Prostate gland (tissue), 2 donors: ENCODE results near the gene PLEKHG2. TPM values are rescaled to one million over a fixed set of nuclear protein-coding genes. Genes with fewer than 3 reads are reported as not detected.
"Not testable (repeated sequence)": the region's sequence is repeated elsewhere in the genome, so short reads cannot be mapped to it uniquely, and the experiment has no call there.

ENCODE experiments used
- DNase-seq: peaks from one replicate; pipeline ENCODE4 v3.0.0-alpha.2; 2019; ENCODE audit warnings: low spot score
- H3K27ac ChIP-seq, 2 donors: fragments of 200-600 bp; sonication (generic); 2 replicates each; pipeline ENCODE4 v1.5.1; 2017 to 2019
- H3K27me3 ChIP-seq: fragments of 200-600 bp; sonication (generic); replicated peaks from 2 replicates; pipeline ENCODE4 v1.5.1; 2019; ENCODE audit not compliant: insufficient read depth
- H3K36me3 ChIP-seq, 2 donors: fragments of 200-600 bp; sonication (generic); 1 replicate in 1 of 2; 2 replicates in 1 of 2; pipeline versions ENCODE4 v1.5.1 to v1.8.1; 2017 to 2019
- H3K4me1 ChIP-seq: fragments of 200-600 bp; sonication (generic); replicated peaks from 2 replicates; pipeline ENCODE4 v1.5.1; 2019
- H3K4me3 ChIP-seq, 2 donors: fragments of 200-600 bp; sonication (generic); 2 replicates each; pipeline ENCODE4 v1.5.1; 2017 to 2019
- H3K9me3 ChIP-seq: fragments of 200-600 bp; sonication (generic); 2 replicates; pipeline ENCODE4 v1.5.1; 2017
- CTCF ChIP-seq, 4 experiments: fragments of 200-600 bp in 2 of 4; fragments of 450-650 bp in 2 of 4; sonication (generic) in 2 of 4; IDR thresholded peaks; 1 replicate in 3 of 4; 2 replicates in 1 of 4; pipeline ENCODE4 v1.5.1; 2016 to 2019; ENCODE audit warnings: antibody characterized with exemption in 4 of 4, mild to moderate bottlenecking in 2 of 4, moderate library complexity in 2 of 4
- POLR2A ChIP-seq: fragments of 450-650 bp; IDR thresholded peaks from one replicate; pipeline ENCODE4 v1.6.1; 2016; ENCODE audit warnings: antibody characterized with exemption, mild to moderate bottlenecking
- POLR2AphosphoS5 ChIP-seq: sonication (generic); formaldehyde crosslinking; IDR thresholded peaks from one replicate; pipeline ENCODE4 v1.6.1; 2017; ENCODE audit warnings: antibody characterized with exemption
- WGBS: methylation state at CpG from one replicate; pipeline ENCODE4 v1.1.5; 2018; 5-methylcytosine and 5-hydroxymethylcytosine counted together
- intact Hi-C: fragments of 100-400 bp; cut with DNase I; formaldehyde crosslinking; loops from one replicate; pipeline ENCODE4 v1.14.2; 2022
- total RNA-seq, 2 donors: library from RNA; depleted of rRNA; stranded (reverse); fragments of >200 nt; gene quantifications; one replicate each; pipeline ENCODE4 v1.1.0, GENCODE V29; 2016

PLEKHG2 gene
- total RNA-seq, 2 donors from 2014 or later = 14.4 to 21.1 TPM

- H3K27ac ChIP-seq = no peak overlapping the region
- DNase-seq = no peak
- H3K4me1 ChIP-seq = peaks cover 11% of the 10 kb centered on the region
- H3K9me3 ChIP-seq = no peaks in the 10 kb centered on the region
- 72% methylated on average over 8 of the region's 8 CpGs for WGBS
- TF ChIP-seq CTCF (IDR thresholded peaks at IDR 0.05) = no peak
- no peak for TF ChIP-seq POLR2AphosphoS5
- TF ChIP-seq POLR2A = no peak
- H3K4me3 ChIP-seq = no peak overlapping the region
- H3K36me3 ChIP-seq = no peaks in the 10 kb centered on the region
- intact Hi-C loops = no loop called here
- no peaks in the 10 kb centered on the region for H3K27me3 ChIP-seq
Observed at GRCh38 chr19:39449116-39449797, 36.8 kb downstream of the PLEKHG2 start.

- WGBS = 96% methylated on average over 8 of the region's 8 CpGs
- peaks cover 11% of the 10 kb centered on the region for H3K4me1 ChIP-seq
- H3K9me3 ChIP-seq, H3K36me3 ChIP-seq, H3K27me3 ChIP-seq, intact Hi-C loops, H3K4me3 ChIP-seq, H3K27ac ChIP-seq, DNase-seq: not testable (repeated sequence)
Observed at GRCh38 chr19:39451257-39451656, 38.8 kb downstream of the PLEKHG2 start.

DNA sequence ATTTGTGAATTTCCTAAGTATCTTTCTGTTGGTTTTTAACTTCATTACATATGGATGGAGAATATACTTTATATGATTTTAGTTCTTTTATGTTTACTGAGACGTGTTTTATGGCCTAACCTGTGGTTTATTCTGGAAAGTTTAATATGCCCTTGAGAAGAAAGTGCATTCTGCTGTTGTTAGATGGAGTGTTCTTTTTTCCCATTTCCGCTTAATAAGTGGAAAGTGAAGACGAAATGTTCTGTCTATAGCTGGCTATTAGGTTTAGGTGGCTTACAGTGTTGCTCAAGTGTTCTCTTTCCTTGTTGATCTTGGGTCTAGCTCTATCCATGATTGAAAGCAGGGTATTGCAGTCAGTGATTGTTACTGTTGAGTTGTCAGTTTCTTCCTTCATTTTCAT, 50.9 kb downstream of the PLEKHG2 start:
- Histone ChIP-seq H3K36me3 (peaks cover 16 to 41% of the 10 kb centered on the region in 2 donors), H3K27ac (no peak overlapping the region), H3K9me3 (no peaks in the 10 kb centered on the region), H3K4me3 (no peak overlapping the region), H3K27me3 (no peaks in the 10 kb centered on the region), H3K4me1 (peaks cover 2% of the 10 kb centered on the region)
- 39% methylated on average over 3 of the region's 3 CpGs for WGBS
- intact Hi-C loops = no loop called here
- DNase-seq = no peak
- TF ChIP-seq POLR2A (no peak), POLR2AphosphoS5 (peak; percentile 83), CTCF (IDR thresholded peaks at IDR 0.05) (no peak)

DNA sequence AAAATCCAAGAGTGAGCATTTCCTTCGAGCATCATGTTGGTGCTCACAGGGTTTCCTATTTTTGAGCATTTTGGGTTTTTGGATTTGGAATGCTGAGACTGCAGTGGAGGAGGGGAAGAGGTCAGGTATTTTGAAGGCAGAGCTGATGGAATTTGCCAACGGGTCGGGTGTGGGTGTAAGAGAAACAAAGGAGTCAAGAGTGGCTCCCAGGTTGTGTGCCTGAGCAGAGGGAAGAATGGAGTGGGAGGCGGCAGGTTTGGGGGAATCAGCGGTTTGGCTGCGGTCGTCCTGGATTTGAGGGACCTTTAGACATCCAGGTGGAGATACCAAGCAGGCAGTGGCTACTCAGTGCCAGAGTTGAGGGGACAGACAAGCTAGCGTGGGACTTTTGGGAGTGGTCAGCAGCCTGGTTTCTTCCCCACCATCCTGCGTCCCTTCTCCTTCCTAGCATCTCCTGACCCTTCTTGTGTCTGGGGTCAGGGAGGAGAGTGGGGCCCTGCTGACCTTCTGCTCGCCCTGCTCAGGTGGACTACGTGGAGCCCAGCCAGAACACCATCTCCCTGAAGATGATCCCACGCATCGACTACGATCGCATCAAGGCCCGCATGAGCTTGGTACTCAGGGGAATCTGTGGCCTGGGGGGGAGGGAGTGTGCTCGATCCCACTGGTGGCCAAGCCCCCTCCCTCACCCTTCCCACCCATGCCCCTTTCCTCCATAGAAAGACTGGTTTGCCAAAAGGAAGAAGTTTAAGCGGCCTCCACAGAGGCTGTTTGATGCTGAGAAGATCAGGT, 53.7 kb downstream of the PLEKHG2 start:
- no peak overlapping the region for H3K27ac ChIP-seq
- no peaks in the 10 kb centered on the region for H3K27me3 ChIP-seq
- 94% methylated on average over 18 of the region's 18 CpGs for WGBS
- intact Hi-C loops = no loop called here
- DNase-seq = no peak
- H3K4me3 ChIP-seq = no peak overlapping the region
- H3K4me1 ChIP-seq = peaks cover 2% of the 10 kb centered on the region
- no peak for TF ChIP-seq CTCF (IDR thresholded peaks at IDR 0.05)
- TF ChIP-seq POLR2A = no peak
- TF ChIP-seq POLR2AphosphoS5 = no peak
- no peaks in the 10 kb centered on the region for H3K9me3 ChIP-seq
- H3K36me3 ChIP-seq = peaks cover 24 to 38% of the 10 kb centered on the region in 2 donors

GRCh38 chr19:39467941-39468340, 55.5 kb downstream of the PLEKHG2 start:
- H3K4me1 ChIP-seq = peaks cover 2% of the 10 kb centered on the region
- H3K27ac ChIP-seq = no peak overlapping the region
- H3K27me3 ChIP-seq = no peaks in the 10 kb centered on the region
- no peaks in the 10 kb centered on the region for H3K9me3 ChIP-seq
- intact Hi-C loops = no loop called here
- no peak for TF ChIP-seq POLR2A
- TF ChIP-seq POLR2AphosphoS5 = no peak
- TF ChIP-seq CTCF (IDR thresholded peaks at IDR 0.05) = no peak
- DNase-seq = no peak
- H3K4me3 ChIP-seq = no peak overlapping the region
- H3K36me3 ChIP-seq = peaks cover 32 to 51% of the 10 kb centered on the region in 2 donors
- WGBS = 100% methylated on average over 7 of the region's 7 CpGs
